HG03439 (cell line): ENCODE measurements around the gene ODAD3.
"Not testable (repeated sequence)": the region's sequence is repeated elsewhere in the genome, so short reads cannot be mapped to it uniquely, and the experiment has no call there.

ENCODE experiments used
- ATAC-seq: cut with Tn5 transposase; IDR thresholded peaks from one replicate; pipeline ENCODE4 v1.9.1; 2021; ENCODE audit warnings: mild to moderate bottlenecking, moderate library complexity; ENCODE audit not compliant: unreplicated experiment

ODAD3 gene

DNA sequence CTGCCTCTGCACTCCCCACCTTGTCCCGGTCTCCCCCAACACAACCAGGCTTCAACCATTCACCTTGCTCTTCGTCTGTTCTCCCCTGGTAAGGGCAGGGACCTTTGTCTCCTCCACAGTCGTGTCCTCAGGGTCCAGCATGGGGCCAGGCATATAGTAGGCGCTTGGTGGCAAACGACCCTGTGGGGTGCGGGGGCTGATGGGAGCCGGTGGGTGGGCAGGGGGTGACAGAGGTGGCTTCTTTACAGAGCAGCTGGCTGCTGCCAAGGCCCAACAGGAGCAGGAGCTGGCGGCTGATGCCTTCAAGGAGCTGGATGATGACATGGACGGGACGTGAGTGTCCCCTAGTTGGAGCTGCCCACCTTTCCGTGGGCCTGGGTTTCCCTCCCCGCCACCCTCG lies 10.2 kb upstream of the ODAD3 start:
- ATAC-seq = no peak

- ATAC-seq = no peak
These were observed 9.1 kb upstream of the ODAD3 start for GRCh38 chr19:11444059-11444458.

- no peak for ATAC-seq
These were observed 3.0 kb upstream of the ODAD3 start for GRCh38 chr19:11437955-11438354.

GRCh38 chr19:11435833-11436313 lies 952 bp upstream of the ODAD3 start:
- ATAC-seq = no peak

DNA sequence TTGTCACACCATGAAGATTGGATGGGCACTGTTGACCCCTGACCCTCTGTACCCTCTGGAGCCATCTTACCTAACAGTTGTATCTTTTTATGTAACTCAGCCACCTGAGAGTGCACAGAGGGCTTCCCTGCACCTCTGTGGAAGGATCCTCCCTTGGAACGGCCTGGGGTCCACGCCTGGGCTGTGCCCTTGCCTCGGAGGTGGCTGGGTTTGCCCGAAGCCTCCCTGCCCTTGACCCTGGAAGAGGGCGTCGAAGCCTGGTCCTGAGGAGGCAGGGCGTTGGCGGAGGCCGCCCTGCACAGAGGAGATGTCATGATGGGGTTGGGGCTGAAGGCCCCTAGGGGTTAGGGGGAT lies 241 bp downstream of the ODAD3 start:
- no peak for ATAC-seq

DNA sequence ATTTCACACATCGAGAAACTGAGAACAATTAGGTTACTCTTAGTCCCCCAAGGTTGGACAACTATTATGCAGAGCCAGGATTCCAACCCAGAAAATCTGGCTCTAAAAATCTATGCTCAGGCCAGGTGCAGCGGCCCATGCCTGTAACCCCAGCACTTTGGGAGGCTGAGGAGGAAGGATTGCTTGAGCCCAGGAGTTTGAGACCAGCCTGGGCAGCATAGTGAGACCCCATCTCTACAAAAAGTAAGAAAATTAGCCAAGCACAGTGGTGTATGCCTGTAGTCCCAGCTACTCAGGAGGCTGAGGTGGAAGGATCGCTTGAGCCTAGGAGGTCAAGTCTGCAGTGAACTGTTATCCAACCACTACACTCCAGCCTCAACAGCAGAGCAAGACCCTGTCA lies 1.4 kb downstream of the ODAD3 start:
- ATAC-seq = not testable (repeated sequence)

- no peak for ATAC-seq
These were observed 8.3 kb downstream of the ODAD3 start for GRCh38 chr19:11426656-11427055.

DNA sequence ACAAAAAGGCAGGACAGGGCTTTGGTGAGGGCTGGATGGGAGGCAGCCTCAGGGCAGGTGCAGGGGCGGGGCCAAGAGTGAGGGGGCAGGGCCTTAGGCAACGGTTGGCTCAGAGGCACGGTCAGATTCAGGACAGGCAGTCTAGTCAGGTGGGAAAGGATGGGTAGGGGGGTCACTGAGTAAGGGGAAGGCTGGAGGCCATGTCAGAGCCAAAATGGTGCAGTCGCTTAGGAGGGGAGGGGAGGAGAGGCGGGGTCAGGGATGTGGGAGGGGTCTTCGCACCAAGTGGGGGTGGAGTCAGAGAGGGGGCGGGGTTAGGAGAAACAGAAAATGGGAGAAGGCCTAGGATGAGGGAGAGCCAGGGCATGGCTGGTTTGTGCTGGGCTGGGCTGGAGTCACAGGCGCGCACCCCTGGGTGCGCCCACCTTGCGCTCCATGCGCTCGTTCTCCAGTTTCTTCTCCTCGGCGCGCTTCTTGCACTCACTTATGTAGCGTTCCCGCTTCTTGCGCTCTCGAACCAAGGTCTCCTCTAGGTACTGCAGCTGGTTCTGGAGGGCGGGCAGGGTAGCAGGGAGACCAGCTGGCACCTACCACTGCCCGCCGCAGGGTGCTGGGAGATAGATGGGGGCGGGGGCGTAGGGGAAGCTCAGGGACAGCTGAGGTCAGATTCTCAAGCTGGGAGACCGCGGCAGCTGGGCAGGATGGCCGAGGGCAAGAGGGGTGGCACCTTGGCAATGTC lies 9.0 kb downstream of the ODAD3 start:
- ATAC-seq = no peak

DNA sequence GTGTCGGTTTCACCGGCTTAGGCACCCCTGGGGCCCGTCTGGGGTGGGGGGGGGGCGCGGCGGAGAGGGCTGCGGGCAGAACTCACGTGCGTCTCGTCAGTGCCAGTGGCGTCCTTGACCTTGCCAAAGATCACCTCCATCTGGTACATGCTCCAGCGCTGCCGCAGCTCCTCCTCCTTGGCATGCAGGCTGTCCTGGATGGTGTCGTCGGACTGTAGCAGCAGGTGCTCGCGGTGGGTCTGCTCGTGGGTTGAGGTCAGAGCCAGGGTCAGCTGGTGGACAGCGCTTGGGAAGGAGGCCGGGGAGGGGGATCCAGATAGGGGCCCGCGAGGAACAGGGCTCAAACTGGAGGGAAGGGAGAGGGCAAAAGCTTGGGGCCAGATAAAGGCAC lies 11.1 kb downstream of the ODAD3 start:
- ATAC-seq = no peak

DNA sequence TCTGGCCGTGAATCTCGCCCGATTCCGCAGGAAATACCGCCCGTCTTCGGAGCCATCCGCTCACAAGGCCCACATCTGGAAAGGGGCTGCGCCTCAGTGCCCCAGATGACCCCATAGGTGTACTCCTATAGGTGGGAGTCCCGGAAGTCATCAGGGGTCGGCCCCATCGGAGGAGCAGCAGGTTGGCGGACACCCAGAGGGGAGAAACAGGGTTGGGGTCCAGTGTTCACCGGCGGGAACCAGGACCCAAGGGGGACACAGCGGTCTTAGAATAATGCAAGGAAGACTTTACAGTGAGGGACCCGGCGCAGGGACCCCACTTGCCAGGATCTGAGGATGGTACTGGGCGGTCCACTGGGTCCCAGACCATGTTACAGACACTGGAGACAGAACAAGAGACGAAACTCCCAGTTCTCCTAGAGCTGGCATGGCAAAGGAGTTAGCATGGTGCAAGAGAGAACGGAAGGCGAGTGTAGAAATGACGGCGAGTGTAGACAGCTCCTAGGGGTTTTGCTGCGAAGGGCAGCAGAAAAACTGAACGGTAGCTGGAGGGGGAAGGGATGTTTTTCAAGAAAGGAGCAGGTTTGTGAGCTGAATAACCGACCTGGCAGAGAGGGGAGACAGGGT lies 11.6 kb downstream of the ODAD3 start:
- no peak for ATAC-seq

DNA sequence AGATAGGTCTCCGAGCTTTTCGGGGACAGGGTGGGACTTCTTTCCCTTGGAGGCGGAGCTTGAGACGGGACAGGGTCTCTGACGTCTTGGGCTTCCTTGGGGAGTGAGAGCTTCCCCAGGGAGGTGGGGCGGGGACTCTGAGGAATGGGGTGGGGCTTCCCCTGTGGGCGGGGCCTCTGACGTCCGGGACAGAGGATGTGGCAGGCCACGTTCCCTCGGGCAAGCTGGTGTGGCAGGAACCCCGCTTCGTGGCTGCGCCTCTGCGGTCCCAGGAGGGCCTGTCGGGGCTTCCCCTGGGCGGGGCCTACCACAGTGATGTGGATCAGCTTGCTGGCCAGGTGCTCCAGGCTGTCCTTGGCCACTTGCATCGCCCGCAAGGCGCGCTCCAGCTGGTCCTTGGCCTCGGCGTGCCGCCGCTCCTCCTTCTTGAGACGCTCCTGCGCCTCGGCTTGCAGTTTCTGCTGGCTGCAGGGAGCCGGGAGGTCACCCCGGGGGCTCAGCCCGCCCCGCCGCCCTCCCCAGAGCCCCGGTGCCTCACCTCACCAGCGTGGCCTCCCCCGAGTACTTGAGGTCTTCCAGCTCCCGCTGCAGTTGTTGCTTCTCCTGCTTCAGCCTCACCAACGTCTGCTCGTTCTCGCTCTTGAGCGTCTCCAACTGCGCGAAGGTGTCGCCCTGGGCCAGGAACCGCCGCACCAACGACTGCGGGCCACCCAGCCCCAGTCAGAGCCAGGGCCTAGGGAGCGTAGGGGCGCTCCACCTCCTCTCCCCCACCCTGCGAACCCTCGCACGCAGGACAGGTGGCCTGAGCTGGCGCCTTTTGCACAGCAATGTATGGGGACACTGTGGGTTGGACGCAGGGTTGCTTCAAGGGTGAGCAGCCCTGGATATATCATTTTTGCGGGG lies 12.5 kb downstream of the ODAD3 start:
- ATAC-seq = peak; percentile 41

GRCh38 chr19:11421371-11422098 lies 13.4 kb downstream of the ODAD3 start:
- peak; percentile 44 for ATAC-seq

DNA sequence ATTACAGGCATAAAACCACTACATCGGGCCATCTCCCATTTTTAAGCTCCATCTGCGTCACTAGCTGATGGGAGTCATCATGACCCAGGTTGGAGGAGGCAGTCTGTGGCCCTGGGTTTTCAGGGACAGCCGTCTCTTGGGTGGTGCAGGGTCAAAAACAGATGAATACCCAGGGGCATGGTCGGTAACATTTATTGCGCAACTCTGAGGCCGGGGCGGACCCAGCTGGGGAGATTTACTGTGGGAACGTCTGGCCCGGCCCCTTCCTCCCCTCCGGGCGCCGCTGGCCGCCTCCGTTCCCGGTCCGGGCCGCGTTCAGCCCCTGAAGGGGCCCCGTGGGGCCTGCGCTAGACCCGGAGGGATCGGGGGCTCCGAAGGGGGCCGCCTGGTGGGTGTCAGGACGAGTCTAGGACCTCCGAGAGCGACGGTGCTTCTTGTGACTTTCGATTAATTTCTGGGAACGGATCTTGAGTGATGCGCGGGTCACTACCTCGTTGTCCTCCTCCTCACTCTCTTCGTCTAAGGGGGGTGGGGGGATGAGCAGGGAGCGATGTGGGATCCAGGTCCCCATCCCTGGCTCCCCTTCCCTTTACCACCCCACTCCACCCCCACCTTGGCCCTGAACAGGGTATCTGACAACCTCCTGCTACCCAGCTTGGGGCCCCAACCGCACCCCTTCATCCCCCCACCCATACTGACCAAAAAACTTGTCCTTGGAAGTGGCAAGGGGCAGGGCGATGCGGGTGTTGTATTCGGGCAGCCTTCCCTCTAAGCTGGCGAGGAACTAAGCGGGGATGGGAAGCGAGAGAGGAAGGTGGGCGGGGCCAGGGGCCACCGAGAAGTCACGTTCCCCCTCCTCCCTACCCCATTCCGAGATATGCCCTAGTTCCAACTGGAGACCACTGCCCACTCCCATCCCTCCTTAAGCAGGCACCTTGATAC lies 14.2 kb downstream of the ODAD3 start:
- no peak for ATAC-seq

DNA sequence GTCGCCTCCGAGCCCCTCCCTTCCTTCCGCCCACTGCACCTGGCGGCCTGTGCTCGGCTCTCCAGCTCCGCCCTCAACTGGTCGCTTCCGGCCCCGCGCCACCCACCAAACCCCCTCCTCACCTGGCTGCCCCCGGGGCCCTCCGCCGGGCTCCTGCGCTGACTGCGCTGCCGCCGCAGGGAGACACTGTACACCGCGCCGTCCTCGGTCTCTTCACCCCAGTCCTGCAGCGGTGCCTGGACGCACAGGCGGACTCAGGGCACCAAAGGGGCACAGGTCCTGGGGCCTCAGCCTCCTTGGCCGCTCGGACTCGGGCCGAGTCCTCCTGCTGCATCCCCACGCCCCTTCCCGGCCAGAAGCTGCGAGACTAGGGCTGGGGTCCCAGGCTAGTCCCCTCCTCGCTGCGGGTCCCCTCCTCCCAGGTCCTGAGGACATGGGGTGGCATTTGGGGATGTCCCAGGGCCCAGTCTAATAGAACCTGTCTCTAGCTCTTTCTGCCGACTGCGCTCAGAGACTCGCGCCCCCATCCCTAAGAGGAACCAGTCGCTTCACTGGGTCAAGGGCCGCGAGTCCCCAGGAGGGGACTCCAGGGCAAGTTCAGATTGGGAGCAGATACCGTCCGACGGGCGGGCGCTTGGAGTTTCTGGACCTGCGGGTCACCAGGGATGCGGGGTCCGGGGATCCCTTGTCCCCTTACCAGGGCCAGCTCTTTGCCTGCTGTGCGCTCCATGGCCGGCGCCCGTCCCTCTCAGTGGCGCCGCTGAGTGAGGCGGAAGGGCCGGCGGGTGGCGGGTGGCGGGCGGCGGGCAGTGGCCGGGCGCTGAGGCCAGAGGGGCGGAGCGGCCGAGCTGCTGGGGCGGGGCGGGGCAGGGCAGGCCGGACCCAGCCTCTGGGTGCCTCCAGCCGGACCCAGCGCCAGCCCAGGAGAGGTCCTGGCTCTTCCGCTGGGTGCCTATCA lies 16.1 kb downstream of the ODAD3 start, which contains the start of gene RGL3:
Gene RGL3, minus strand, starts transcription at position 766 of the 958 bp plus-strand sequence. Its CDS starts 36 bp downstream, at position 730.
- ATAC-seq = no peak

DNA sequence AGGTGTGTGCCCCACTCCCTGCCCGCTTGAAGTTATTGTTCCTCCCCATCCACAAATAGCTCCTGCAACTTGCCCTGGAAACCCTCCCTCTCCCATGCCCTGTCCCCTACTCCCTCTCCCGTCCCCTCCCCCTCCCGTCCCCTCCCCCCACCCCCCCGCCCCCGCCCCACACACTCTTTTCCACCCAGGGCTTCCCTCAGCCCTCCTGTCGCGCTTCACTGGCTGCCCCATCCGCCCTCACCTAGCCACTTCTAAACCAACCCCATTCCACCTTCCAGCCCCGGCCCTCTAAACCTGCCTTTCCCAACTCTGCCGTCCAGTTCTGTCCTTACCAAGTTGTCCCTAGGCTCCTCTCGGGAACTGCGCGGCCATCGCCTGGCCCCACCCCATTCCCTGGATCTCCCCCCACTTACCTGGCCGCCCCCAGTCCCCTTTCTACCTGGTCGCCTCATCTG lies 16.8 kb downstream of the ODAD3 start:
- ATAC-seq = no peak

GRCh38 chr19:11416346-11417052 lies 18.4 kb downstream of the ODAD3 start:
- no peak for ATAC-seq

GRCh38 chr19:11414544-11414943 lies 20.4 kb downstream of the ODAD3 start:
- no peak for ATAC-seq

DNA sequence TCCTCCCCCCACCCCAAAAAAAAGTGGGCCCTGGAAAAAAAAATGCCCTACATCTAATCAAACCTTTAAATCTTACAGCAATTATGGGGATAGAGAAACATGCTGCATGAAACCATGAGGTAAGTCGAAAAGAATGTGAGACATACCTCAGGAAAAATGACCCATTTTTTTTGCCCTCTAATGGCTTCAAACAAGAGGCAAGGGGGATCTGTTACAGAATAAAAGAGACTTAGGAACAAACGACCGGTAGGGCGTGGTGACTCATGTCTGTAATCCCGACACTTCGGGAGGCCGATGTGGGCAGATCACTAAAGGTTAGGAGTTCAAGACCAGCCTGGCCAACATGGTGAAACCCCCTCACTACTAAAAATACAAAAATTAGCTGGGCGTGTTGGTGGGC lies 24.2 kb downstream of the ODAD3 start:
- ATAC-seq = no peak
